GM12872 (cell line): ENCODE measurements around the gene UPF2.

Experiments used
- TF ChIP-seq, protein P1 (sequence below): IDR thresholded peaks from 3 replicates; pipeline ENCODE4 v1.5.1; 2011; ENCODE audit warnings: low read depth, mild to moderate bottlenecking, low read length, moderate library complexity; ENCODE audit not compliant: insufficient read depth

UPF2 gene, protein sequence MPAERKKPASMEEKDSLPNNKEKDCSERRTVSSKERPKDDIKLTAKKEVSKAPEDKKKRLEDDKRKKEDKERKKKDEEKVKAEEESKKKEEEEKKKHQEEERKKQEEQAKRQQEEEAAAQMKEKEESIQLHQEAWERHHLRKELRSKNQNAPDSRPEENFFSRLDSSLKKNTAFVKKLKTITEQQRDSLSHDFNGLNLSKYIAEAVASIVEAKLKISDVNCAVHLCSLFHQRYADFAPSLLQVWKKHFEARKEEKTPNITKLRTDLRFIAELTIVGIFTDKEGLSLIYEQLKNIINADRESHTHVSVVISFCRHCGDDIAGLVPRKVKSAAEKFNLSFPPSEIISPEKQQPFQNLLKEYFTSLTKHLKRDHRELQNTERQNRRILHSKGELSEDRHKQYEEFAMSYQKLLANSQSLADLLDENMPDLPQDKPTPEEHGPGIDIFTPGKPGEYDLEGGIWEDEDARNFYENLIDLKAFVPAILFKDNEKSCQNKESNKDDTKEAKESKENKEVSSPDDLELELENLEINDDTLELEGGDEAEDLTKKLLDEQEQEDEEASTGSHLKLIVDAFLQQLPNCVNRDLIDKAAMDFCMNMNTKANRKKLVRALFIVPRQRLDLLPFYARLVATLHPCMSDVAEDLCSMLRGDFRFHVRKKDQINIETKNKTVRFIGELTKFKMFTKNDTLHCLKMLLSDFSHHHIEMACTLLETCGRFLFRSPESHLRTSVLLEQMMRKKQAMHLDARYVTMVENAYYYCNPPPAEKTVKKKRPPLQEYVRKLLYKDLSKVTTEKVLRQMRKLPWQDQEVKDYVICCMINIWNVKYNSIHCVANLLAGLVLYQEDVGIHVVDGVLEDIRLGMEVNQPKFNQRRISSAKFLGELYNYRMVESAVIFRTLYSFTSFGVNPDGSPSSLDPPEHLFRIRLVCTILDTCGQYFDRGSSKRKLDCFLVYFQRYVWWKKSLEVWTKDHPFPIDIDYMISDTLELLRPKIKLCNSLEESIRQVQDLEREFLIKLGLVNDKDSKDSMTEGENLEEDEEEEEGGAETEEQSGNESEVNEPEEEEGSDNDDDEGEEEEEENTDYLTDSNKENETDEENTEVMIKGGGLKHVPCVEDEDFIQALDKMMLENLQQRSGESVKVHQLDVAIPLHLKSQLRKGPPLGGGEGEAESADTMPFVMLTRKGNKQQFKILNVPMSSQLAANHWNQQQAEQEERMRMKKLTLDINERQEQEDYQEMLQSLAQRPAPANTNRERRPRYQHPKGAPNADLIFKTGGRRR

GRCh38 chr10:12042797-12043651 lies at the start of gene UPF2:
TSS of gene UPF2 (minus strand) at chr10:12042809. CDS start at chr10:12035423, 7,386 bp downstream.
- TF ChIP-seq, protein P1, sequence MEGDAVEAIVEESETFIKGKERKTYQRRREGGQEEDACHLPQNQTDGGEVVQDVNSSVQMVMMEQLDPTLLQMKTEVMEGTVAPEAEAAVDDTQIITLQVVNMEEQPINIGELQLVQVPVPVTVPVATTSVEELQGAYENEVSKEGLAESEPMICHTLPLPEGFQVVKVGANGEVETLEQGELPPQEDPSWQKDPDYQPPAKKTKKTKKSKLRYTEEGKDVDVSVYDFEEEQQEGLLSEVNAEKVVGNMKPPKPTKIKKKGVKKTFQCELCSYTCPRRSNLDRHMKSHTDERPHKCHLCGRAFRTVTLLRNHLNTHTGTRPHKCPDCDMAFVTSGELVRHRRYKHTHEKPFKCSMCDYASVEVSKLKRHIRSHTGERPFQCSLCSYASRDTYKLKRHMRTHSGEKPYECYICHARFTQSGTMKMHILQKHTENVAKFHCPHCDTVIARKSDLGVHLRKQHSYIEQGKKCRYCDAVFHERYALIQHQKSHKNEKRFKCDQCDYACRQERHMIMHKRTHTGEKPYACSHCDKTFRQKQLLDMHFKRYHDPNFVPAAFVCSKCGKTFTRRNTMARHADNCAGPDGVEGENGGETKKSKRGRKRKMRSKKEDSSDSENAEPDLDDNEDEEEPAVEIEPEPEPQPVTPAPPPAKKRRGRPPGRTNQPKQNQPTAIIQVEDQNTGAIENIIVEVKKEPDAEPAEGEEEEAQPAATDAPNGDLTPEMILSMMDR, result no peak

GRCh38 chr10:12091421-12091820 lies 48.8 kb upstream of the UPF2 start:
- TF ChIP-seq, protein P1, result no peak

- TF ChIP-seq, protein P1, result no peak
Observed at GRCh38 chr10:12088919-12089318, 46.3 kb upstream of the UPF2 start.

- TF ChIP-seq, protein P1, result no peak
Observed at GRCh38 chr10:12081879-12082557, 39.4 kb upstream of the UPF2 start.

DNA sequence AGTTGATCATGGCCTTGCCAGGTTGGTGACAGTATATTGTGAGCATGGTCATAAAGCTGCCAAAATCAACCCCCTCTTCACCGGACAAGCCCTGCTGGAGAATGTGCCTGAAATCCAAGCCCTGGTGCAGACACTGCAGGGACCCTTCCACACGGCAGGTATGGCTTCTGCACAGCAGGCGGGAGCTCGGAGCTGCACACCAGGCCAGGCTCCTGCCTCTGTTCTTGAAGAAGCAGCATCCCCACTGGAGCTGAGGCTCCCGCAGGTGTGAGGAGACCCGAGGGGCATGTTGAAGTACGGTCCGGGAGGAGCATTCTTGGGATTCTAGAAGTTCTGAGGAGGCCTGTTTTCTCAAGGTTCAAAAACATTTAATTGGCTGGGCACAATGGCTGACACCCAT lies 38.9 kb upstream of the UPF2 start:
- TF ChIP-seq, protein P1, result no peak

- TF ChIP-seq, protein P1, result no peak
Observed at GRCh38 chr10:12077580-12078180, 35.1 kb upstream of the UPF2 start.
